ENCODE measurements around the gene GATA5. TPM values are rescaled to one million over a fixed set of nuclear protein-coding genes. Genes with fewer than 3 reads are reported as not detected.
A peak's percentile ranks its signal among the peaks of the same experiment; 100 is the strongest.

GATA5 gene
- total and polyA plus RNA-seq, 3 experiments from 2014 or later, result not detected

- no peak overlapping the region for H3K27ac Mint-ChIP-seq
- Histone ChIP-seq H3K27ac (ENCODE audit: low read depth, low read length) (peak overlapping the region; percentile 47), H3K4me1 (ENCODE audit: insufficient read depth, low read length) (no peaks in the 10 kb centered on the region), H3K27me3 (ENCODE audit: insufficient read depth, low read length, poor library complexity, severe bottlenecking) (no peaks in the 10 kb centered on the region), H3K36me3 (ENCODE audit: insufficient read depth, low read length) (no peaks in the 10 kb centered on the region), H3K9me3 (ENCODE audit: low read length) (no peaks in the 10 kb centered on the region), H3K4me3 (ENCODE audit: low read length) (no peak overlapping the region)
- no peaks in the 10 kb centered on the region for H3K9me3 Mint-ChIP-seq
- ChIA-PET POLR2A (no interaction called here), CTCF (no interaction called here)
- H3K4me1 Mint-ChIP-seq, result peaks cover 4% of the 10 kb centered on the region in 3 donors
- H3K27me3 Mint-ChIP-seq, result peaks cover 48% of the 10 kb centered on the region in 2 donors
- DNase-seq, result no peak
- peak overlapping the region in 1 of 7 donors; percentile 48 for H3K4me3 Mint-ChIP-seq
- H3K36me3 Mint-ChIP-seq, result no peaks in the 10 kb centered on the region
Observed at GRCh38 chr20:62476056-62476838, 452 bp upstream of the GATA5 start.

GRCh38 chr20:62475027-62475771, 596 bp downstream of the GATA5 start:
- Histone ChIP-seq H3K27me3 (ENCODE audit: insufficient read depth, low read length, poor library complexity, severe bottlenecking) (no peaks in the 10 kb centered on the region), H3K36me3 (ENCODE audit: insufficient read depth, low read length) (no peaks in the 10 kb centered on the region), H3K9me3 (ENCODE audit: low read length) (no peaks in the 10 kb centered on the region), H3K4me1 (ENCODE audit: insufficient read depth, low read length) (no peaks in the 10 kb centered on the region), H3K27ac (ENCODE audit: low read depth, low read length) (no peak overlapping the region), H3K4me3 (ENCODE audit: low read length) (no peak overlapping the region)
- peaks cover 4% of the 10 kb centered on the region in 3 donors for H3K4me1 Mint-ChIP-seq
- no peak overlapping the region for H3K27ac Mint-ChIP-seq
- ChIA-PET CTCF (no interaction called here), POLR2A (no interaction called here)
- H3K27me3 Mint-ChIP-seq, result peaks cover 45 to 50% of the 10 kb centered on the region in 2 donors
- H3K9me3 Mint-ChIP-seq, result no peaks in the 10 kb centered on the region
- no peaks in the 10 kb centered on the region for H3K36me3 Mint-ChIP-seq
- no peak overlapping the region for H3K4me3 Mint-ChIP-seq
- DNase-seq, result no peak

GRCh38 chr20:62474604-62475026, 1.2 kb downstream of the GATA5 start:
- Histone ChIP-seq H3K4me1 (ENCODE audit: insufficient read depth, low read length) (no peaks in the 10 kb centered on the region), H3K9me3 (ENCODE audit: low read length) (no peaks in the 10 kb centered on the region), H3K27me3 (ENCODE audit: insufficient read depth, low read length, poor library complexity, severe bottlenecking) (no peaks in the 10 kb centered on the region), H3K36me3 (ENCODE audit: insufficient read depth, low read length) (no peaks in the 10 kb centered on the region), H3K4me3 (ENCODE audit: low read length) (no peak overlapping the region), H3K27ac (ENCODE audit: low read depth, low read length) (no peak overlapping the region)
- CTCF ChIA-PET, result no interaction called here
- POLR2A ChIA-PET, result no interaction called here
- Mint-ChIP-seq H3K4me1 (peaks cover 4% of the 10 kb centered on the region in 3 donors), H3K9me3 (no peaks in the 10 kb centered on the region), H3K27me3 (peaks cover 49% of the 10 kb centered on the region in 2 donors), H3K4me3 (no peak overlapping the region), H3K27ac (no peak overlapping the region), H3K36me3 (no peaks in the 10 kb centered on the region)
- DNase-seq, result no peak

GRCh38 chr20:62473717-62474603, 1.8 kb downstream of the GATA5 start:
- Histone ChIP-seq H3K4me1 (ENCODE audit: insufficient read depth, low read length) (no peaks in the 10 kb centered on the region), H3K36me3 (ENCODE audit: insufficient read depth, low read length) (no peaks in the 10 kb centered on the region), H3K27ac (ENCODE audit: low read depth, low read length) (no peak overlapping the region), H3K9me3 (ENCODE audit: low read length) (no peaks in the 10 kb centered on the region), H3K4me3 (ENCODE audit: low read length) (no peak overlapping the region), H3K27me3 (ENCODE audit: insufficient read depth, low read length, poor library complexity, severe bottlenecking) (no peaks in the 10 kb centered on the region)
- Mint-ChIP-seq H3K9me3 (no peaks in the 10 kb centered on the region), H3K36me3 (no peaks in the 10 kb centered on the region), H3K4me1 (peaks cover 2 to 4% (median 4%) of the 10 kb centered on the region in 3 donors), H3K27ac (no peak overlapping the region), H3K27me3 (peaks cover 43 to 49% of the 10 kb centered on the region in 2 donors), H3K4me3 (no peak overlapping the region)
- ChIA-PET CTCF (no interaction called here), POLR2A (no interaction called here)
- no peak for DNase-seq

DNA sequence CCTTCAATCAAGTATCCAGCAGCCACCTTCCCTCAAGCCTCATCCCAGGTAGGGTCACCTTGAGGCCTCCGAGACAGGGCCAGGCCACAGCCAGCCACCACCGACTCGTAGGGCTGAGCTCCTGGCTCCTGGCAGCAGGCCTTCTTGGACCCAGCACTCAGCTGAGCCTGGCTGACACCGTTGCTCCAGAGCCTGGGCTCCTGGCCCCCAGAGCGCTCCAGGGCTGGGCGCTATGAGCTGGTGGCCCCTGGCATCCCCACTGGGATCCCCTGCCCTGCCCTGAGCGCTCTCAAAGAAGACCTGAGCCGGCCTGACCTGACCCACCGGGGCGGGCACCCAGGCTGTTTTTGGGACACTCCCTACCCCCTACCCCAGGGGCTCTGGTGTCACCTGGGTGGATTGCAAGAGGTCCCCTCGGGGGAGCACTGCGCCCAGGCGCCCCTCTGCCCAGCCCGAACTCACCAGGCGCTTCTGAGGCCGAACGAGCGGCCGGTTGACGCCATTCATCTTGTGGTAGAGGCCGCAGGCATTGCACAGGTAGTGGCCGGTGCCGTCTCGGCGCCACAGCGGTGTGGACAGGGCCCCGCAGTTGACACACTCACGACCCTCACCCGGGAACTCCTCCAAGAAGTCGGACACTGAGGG, 2.7 kb downstream of the GATA5 start:
- H3K4me3 ChIP-seq (ENCODE audit: low read length), result no peak overlapping the region
- no peak for DNase-seq
- Mint-ChIP-seq H3K27ac (no peak overlapping the region), H3K4me1 (peaks cover 2 to 4% (median 4%) of the 10 kb centered on the region in 3 donors), H3K36me3 (no peaks in the 10 kb centered on the region), H3K27me3 (peaks cover 35 to 40% of the 10 kb centered on the region in 2 donors), H3K4me3 (no peak overlapping the region), H3K9me3 (no peaks in the 10 kb centered on the region)
- no peaks in the 10 kb centered on the region for H3K27me3 ChIP-seq (ENCODE audit: insufficient read depth, low read length, poor library complexity, severe bottlenecking)
- H3K36me3 ChIP-seq (ENCODE audit: insufficient read depth, low read length), result no peaks in the 10 kb centered on the region
- ChIA-PET CTCF (no interaction called here), POLR2A (no interaction called here)
- no peak overlapping the region for H3K27ac ChIP-seq (ENCODE audit: low read depth, low read length)
- H3K9me3 ChIP-seq (ENCODE audit: low read length), result no peaks in the 10 kb centered on the region
- H3K4me1 ChIP-seq (ENCODE audit: insufficient read depth, low read length), result no peaks in the 10 kb centered on the region

- ChIA-PET POLR2A (no interaction called here), CTCF (no interaction called here)
- H3K4me1 Mint-ChIP-seq, result peaks cover 2 to 4% (median 4%) of the 10 kb centered on the region in 3 donors
- no peaks in the 10 kb centered on the region for H3K9me3 Mint-ChIP-seq
- no peaks in the 10 kb centered on the region for H3K27me3 ChIP-seq (ENCODE audit: insufficient read depth, low read length, poor library complexity, severe bottlenecking)
- no peaks in the 10 kb centered on the region for H3K36me3 Mint-ChIP-seq
- peak overlapping the region in 1 of 7 donors; percentile 18 for H3K4me3 Mint-ChIP-seq
- no peak overlapping the region for H3K4me3 ChIP-seq (ENCODE audit: low read length)
- no peak for DNase-seq
- H3K36me3 ChIP-seq (ENCODE audit: insufficient read depth, low read length), result no peaks in the 10 kb centered on the region
- H3K9me3 ChIP-seq (ENCODE audit: low read length), result no peaks in the 10 kb centered on the region
- H3K4me1 ChIP-seq (ENCODE audit: insufficient read depth, low read length), result no peaks in the 10 kb centered on the region
- peaks cover 30 to 35% of the 10 kb centered on the region in 2 donors for H3K27me3 Mint-ChIP-seq
- H3K27ac Mint-ChIP-seq, result no peak overlapping the region
- no peak overlapping the region for H3K27ac ChIP-seq (ENCODE audit: low read depth, low read length)
Observed at GRCh38 chr20:62472138-62472940, 3.5 kb downstream of the GATA5 start.

- H3K4me1 ChIP-seq (ENCODE audit: insufficient read depth, low read length), result no peaks in the 10 kb centered on the region
- H3K4me3 Mint-ChIP-seq, result no peak overlapping the region
- no peak for DNase-seq
- H3K36me3 ChIP-seq (ENCODE audit: insufficient read depth, low read length), result no peaks in the 10 kb centered on the region
- H3K36me3 Mint-ChIP-seq, result no peaks in the 10 kb centered on the region
- H3K27ac Mint-ChIP-seq, result no peak overlapping the region
- no peaks in the 10 kb centered on the region for H3K9me3 ChIP-seq (ENCODE audit: low read length)
- no peak overlapping the region for H3K27ac ChIP-seq (ENCODE audit: low read depth, low read length)
- H3K27me3 ChIP-seq (ENCODE audit: insufficient read depth, low read length, poor library complexity, severe bottlenecking), result no peaks in the 10 kb centered on the region
- no peak overlapping the region for H3K4me3 ChIP-seq (ENCODE audit: low read length)
- no peaks in the 10 kb centered on the region for H3K9me3 Mint-ChIP-seq
- no peaks in the 10 kb centered on the region for H3K4me1 Mint-ChIP-seq
- peaks cover 22 to 29% of the 10 kb centered on the region in 2 donors for H3K27me3 Mint-ChIP-seq
- POLR2A ChIA-PET, result no interaction called here
- CTCF ChIA-PET, result no interaction called here
Observed at GRCh38 chr20:62470459-62470858, 5.3 kb downstream of the GATA5 start.

Measured in CD8-positive, alpha-beta memory T cell (primary cell).